ENCODE measurements around the gene ABI2. TPM values are rescaled to one million over a fixed set of nuclear protein-coding genes. Genes with fewer than 3 reads are reported as not detected.
"Not testable (repeated sequence)": the region's sequence is repeated elsewhere in the genome, so short reads cannot be mapped to it uniquely, and the experiment has no call there.

The ABI2 gene
- total and polyA plus RNA-seq, 2 experiments from 2014 or later: 49.8 to 76.8 TPM

DNA sequence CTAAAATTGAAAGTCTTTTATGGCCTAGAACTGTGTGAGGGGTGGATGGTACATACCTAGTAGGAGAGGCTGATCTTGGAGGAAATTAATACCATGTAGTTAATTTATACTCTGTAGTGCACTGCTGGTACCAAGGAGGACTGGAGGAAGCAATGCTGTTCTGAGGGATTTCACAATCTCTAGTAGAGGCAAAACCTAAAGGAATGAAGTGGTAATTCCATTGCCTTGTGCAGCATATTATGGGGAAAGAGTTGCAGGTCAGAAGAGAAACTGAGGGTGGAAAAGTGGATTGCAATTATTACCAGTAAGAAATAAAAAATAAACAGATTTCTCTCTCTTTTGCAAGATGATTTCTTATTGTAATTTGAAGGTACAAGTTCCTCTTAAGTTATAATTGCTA is 2.2 kb downstream of the ABI2 start:
- TF ChIP-seq, protein P1, sequence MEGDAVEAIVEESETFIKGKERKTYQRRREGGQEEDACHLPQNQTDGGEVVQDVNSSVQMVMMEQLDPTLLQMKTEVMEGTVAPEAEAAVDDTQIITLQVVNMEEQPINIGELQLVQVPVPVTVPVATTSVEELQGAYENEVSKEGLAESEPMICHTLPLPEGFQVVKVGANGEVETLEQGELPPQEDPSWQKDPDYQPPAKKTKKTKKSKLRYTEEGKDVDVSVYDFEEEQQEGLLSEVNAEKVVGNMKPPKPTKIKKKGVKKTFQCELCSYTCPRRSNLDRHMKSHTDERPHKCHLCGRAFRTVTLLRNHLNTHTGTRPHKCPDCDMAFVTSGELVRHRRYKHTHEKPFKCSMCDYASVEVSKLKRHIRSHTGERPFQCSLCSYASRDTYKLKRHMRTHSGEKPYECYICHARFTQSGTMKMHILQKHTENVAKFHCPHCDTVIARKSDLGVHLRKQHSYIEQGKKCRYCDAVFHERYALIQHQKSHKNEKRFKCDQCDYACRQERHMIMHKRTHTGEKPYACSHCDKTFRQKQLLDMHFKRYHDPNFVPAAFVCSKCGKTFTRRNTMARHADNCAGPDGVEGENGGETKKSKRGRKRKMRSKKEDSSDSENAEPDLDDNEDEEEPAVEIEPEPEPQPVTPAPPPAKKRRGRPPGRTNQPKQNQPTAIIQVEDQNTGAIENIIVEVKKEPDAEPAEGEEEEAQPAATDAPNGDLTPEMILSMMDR (IDR thresholded peaks at IDR 0.05; ENCODE audit: low read depth, low read length): no peak
- Histone ChIP-seq H3K4me3 (no peak overlapping the region), H3K9me3 (ENCODE audit: low read depth) (no peaks in the 10 kb centered on the region), H3K27ac (no peak overlapping the region), H3K4me1 (ENCODE audit: low read depth) (peaks cover 18% of the 10 kb centered on the region), H3K36me3 (no peaks in the 10 kb centered on the region), H3K27me3 (no peaks in the 10 kb centered on the region)
- DNase-seq (ENCODE audit: low read depth in 1 of 2, low spot score in 1 of 2): peak in 1 of 2 donors; percentile 71

DNA sequence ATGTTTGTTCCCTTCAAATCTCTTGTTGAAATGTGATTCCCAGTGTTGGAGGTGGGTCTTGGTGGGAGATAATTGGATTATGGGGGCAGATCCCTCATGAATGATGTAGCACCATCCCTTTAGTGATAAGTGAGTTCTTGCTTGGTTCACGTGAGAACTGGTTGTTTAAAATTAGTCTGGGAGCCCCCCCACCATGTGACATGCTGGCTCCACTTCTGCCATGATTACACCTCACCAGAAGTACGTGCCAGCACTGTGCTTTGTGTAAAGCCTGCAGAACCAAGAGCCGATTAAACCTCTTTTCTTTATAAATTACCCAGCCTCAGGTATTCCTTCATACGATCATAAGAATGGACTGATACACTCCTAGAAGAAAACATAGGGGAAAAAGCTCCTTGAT is 10.1 kb downstream of the ABI2 start:
- TF ChIP-seq, protein P1 (IDR thresholded peaks at IDR 0.05; ENCODE audit: low read depth, low read length): no peak
- DNase-seq (ENCODE audit: low read depth in 1 of 2, low spot score in 1 of 2): no peak
- peaks cover 14% of the 10 kb centered on the region for H3K4me1 ChIP-seq (ENCODE audit: low read depth)
- no peaks in the 10 kb centered on the region for H3K36me3 ChIP-seq
- H3K9me3 ChIP-seq (ENCODE audit: low read depth): no peaks in the 10 kb centered on the region
- no peak overlapping the region for H3K4me3 ChIP-seq
- H3K27me3 ChIP-seq: no peaks in the 10 kb centered on the region
- peak overlapping the region; percentile 67 for H3K27ac ChIP-seq

DNA sequence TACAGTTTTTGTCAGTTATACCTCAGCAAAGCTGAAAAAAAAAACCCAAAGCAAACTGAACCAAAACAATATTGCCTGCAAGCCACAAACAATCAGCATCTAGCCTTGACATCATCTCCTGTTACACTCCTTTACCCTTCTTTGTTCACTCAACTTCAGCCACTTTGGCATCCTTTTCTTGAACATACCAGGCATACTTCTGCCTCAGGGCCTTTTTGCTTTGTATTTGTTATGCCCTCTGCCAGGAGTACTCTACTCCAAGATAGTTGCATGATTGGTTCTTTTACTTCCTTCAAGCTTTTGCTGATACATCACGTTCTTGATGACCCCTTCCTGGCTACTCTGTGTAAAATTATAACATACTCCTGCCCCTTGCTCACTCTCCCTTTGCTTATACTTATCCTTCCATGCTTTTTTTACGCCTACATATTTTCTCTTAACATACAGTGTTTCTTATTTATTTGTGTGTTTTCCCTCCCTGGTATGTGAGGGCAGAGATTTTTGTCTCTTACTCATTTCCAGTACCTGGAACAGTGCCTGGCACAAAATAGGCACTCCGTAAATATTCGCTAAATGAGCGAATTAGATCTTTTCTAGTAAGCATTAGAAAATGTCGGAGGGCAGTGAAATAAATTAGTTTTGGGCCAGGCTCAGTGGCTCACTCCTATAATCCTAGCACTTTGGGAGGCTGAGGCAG is 12.7 kb downstream of the ABI2 start:
- no peaks in the 10 kb centered on the region for H3K27me3 ChIP-seq
- peak; percentile 32 to 85 for DNase-seq (ENCODE audit: low read depth in 1 of 2, low spot score in 1 of 2)
- H3K4me3 ChIP-seq: no peak overlapping the region
- no peaks in the 10 kb centered on the region for H3K9me3 ChIP-seq (ENCODE audit: low read depth)
- peak overlapping the region; percentile 27 for H3K27ac ChIP-seq
- TF ChIP-seq, protein P1 (IDR thresholded peaks at IDR 0.05; ENCODE audit: low read depth, low read length): no peak
- H3K4me1 ChIP-seq (ENCODE audit: low read depth): peaks cover 14% of the 10 kb centered on the region
- no peaks in the 10 kb centered on the region for H3K36me3 ChIP-seq

- TF ChIP-seq, protein P1 (IDR thresholded peaks at IDR 0.05; ENCODE audit: low read depth, low read length): no peak
- Histone ChIP-seq H3K27ac (no peak overlapping the region), H3K27me3 (no peaks in the 10 kb centered on the region), H3K4me1 (ENCODE audit: low read depth) (peaks cover 22% of the 10 kb centered on the region), H3K9me3 (ENCODE audit: low read depth) (no peaks in the 10 kb centered on the region), H3K36me3 (no peaks in the 10 kb centered on the region), H3K4me3 (no peak overlapping the region)
- DNase-seq (ENCODE audit: low read depth in 1 of 2, low spot score in 1 of 2): no peak
These were observed 13.6 kb downstream of the ABI2 start for GRCh38 chr2:203341741-203342310.

DNA sequence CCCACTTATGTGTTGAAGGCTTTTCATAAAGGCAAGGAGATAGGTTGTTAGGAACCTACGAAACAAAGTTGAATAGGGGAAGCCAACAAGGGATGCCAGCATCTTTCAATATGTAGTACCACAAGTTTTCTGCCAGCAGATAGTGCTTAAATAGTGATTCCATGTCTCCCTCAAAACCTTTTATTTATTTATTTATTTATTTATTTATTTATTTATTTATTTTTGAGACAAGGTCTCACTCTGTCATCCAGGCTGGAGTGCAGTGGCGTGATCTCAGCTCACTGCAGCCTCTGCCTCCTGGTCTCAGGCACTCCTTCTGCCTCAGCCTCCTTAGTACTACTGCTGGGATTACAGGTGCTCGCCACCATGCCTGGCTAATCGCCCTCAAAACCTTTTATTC is 14.2 kb downstream of the ABI2 start:
- not testable (repeated sequence) for H3K9me3 ChIP-seq (ENCODE audit: low read depth); H3K27ac ChIP-seq; DNase-seq (ENCODE audit: low read depth in 1 of 2, low spot score in 1 of 2); H3K36me3 ChIP-seq; H3K4me3 ChIP-seq; H3K27me3 ChIP-seq
- peaks cover 27% of the 10 kb centered on the region for H3K4me1 ChIP-seq (ENCODE audit: low read depth)

- DNase-seq (ENCODE audit: low read depth in 1 of 2, low spot score in 1 of 2): no peak
- Histone ChIP-seq H3K9me3 (ENCODE audit: low read depth) (no peaks in the 10 kb centered on the region), H3K36me3 (no peaks in the 10 kb centered on the region), H3K4me1 (ENCODE audit: low read depth) (peaks cover 23% of the 10 kb centered on the region), H3K27me3 (no peaks in the 10 kb centered on the region), H3K4me3 (no peak overlapping the region), H3K27ac (no peak overlapping the region)
- TF ChIP-seq, protein P1 (IDR thresholded peaks at IDR 0.05; ENCODE audit: low read depth, low read length): no peak
These were observed 16.5 kb downstream of the ABI2 start for GRCh38 chr2:203344667-203345066.

Data from cardiac muscle cell (in vitro differentiated cells and primary cell).